Measurements from ENCODE around the gene CAMP.

DNA sequence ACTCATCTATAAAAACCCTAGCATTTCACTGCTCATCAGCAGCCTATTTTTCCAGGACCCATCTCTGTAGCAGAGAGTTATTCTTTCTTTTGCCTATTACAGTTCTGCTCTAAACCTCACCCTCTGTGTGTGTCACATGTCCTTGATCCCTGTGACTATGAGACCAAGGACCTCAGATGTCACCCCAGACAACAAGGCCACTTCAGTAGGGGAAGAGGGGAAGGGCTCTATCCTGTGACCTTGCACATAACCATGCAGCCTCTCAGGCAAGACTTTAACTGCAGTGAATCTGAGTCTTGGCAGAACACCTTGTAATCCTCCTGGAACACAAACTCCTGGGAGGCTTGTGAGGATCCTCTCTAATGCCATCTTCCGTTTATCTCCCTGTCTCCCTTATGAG, 13.2 kb downstream of the CAMP start:
- TF ChIP-seq TCF4 (CRISPR knock-in tag; IDR thresholded peaks at IDR 0.05; ENCODE audit: borderline replicate concordance) (no peak), PATZ1 (CRISPR knock-in tag; IDR thresholded peaks at IDR 0.05; ENCODE audit: borderline replicate concordance) (no peak), ZFP30 (CRISPR knock-in tag; IDR thresholded peaks at IDR 0.05) (no peak)
